ENCODE measurements around the gene DNPH1.

DNA sequence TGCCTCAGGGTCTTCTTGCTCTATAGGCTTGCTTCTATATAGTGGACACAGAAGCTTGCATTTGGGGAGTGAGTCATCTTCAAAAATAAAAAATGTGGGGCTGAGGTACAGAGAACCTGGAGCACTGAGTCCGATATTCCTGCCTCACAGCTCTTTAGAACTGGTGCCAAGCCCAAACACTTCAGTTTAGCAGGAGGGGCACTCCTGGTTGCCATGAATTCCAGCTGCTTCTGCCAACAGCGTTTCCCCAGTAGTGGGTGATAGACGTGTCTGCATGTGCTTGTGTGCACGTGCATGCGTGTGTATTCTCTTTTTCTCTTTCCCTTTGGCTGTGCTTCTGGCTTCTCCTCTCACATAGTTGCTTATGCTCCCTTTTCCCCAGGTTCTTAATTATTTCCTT is 11.9 kb downstream of the DNPH1 start:
- TF ChIP-seq POLR2A (IDR thresholded peaks at IDR 0.05) = no peak
- TF ChIP-seq CTCF (IDR thresholded peaks at IDR 0.05) = no peak

All from breast epithelium (tissue), 3 donors.